Measurements from ENCODE around the gene PPP2R5E.

PPP2R5E gene

DNA sequence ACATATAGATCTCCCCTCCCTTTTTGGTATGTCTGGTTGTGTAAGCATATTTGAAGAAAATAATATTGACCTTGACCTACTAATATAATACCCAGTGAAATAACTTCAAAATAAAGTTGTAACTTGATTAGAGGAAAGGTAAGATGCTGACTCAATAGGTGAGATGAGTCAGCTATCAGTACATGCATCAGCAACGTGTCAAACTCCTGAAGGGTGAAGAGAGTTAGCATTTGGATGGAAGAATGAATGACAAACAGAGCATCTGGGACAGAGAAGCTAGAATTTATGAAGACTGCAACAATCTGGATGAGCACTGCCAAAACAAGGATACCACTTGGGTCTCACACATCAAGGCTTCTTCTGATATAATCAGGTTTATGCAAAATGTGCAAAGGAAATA lies 74.9 kb downstream of the PPP2R5E start:
- DNase-seq: no peak

GRCh38 chr14:63467440-63468072 lies 75.6 kb downstream of the PPP2R5E start:
- no peak for DNase-seq

- DNase-seq: no peak
These were observed 77.8 kb downstream of the PPP2R5E start for GRCh38 chr14:63465347-63465746.

- DNase-seq: no peak
These were observed 82.4 kb downstream of the PPP2R5E start for GRCh38 chr14:63460680-63461369.

GRCh38 chr14:63459738-63460137 lies 83.4 kb downstream of the PPP2R5E start:
- no peak for DNase-seq

GRCh38 chr14:63457498-63457897 lies 85.7 kb downstream of the PPP2R5E start:
- no peak for DNase-seq

DNA sequence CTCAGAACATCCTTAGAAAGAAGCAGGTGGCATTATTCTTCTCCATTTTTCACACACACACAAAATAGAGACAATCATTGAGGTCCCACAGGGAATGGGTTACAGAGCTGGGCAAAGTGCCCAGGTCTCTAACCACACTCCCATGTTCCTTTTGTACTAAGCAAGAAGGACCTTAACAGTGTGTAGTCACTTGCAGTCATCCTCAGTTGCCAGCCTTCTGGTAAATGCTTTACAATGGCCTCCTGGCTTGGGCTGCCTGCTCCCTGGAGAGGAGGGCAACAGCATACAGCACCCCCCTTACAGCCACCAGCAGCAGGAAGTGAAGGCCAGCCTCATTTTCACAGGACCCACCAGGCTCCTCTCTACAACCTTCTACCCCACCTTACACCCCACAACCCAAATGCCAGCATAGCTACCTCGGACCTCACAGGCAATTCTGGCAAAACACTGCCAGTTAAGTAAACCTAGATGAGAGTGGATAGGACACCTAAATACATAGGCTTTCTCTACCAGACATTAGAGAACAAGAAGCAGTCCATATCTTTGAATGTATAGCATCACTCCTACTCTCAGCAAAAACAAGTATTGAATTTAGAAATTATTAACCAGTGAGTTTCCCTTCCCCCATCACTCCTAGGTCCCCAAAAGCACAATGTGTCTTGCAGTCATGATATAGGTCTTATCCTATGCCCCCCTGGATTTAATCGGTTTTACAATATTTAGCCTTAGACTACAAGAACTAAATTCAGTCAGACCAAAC lies 88.1 kb downstream of the PPP2R5E start:
- DNase-seq: no peak

- DNase-seq: no peak
These were observed 88.7 kb downstream of the PPP2R5E start for GRCh38 chr14:63454436-63454835.

DNA sequence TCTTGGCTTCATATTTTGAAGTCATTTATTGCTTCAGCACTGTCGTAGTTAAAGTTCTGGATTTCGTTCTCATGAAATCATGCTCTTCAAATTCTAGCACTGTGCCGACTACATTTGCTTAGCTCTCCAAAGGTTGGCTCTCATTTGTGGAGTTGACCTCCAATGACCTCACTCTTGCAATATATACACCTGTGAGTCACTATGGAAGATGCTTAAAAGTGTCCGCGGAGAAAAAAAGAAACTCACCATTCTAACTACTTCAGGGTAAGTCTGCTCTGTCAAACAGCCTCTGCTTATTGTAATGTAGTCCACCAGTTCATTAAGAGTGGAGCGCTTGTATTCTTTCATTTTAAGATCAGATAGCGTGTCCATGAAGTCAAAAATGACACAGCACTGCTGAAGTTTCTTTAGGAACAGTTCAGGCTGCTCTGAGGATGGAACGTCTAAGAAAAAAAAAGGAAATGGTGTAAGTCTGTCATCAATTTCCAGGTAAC lies 89.7 kb downstream of the PPP2R5E start:
- DNase-seq: no peak

- no peak for DNase-seq
These were observed 90.4 kb downstream of the PPP2R5E start for GRCh38 chr14:63452796-63453195.

DNA sequence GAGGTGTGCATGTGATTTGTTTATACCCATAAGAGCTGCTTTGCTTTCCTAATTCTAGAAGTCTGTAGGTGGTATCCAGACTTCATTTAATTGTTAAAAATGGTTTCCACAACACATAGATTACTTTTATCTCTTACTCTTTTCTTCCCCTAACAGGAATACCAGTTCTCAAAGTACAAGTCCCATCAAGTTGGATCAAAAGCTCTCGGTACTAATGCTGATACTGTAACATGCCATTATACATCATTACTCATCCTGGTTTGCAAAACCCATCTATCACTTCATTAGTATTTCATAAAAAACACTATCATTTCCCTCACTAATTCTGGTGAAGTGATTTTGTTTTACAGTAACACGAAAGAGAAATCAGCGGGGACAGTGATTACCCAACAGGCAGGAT lies 94.3 kb downstream of the PPP2R5E start:
- no peak for DNase-seq

- DNase-seq: no peak
These were observed 98.6 kb downstream of the PPP2R5E start for GRCh38 chr14:63444588-63444987.

DNA sequence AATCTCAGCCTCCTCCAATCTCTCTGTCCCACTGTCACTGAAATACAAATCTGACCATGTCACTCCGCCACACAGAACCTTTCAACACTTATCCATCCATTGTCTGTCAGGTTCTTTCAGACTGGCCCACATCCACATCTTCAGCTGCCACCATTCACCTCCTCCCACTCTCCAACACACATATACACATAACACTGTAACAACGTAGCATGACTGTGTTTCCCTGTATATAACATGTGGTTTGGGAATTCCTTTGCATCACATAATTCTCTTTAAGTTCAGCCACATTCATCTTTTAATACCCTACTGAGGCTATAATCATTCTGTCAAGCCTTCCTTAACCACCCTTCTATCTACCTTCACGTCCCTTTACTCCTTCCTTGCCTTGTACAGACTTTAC lies 99.2 kb downstream of the PPP2R5E start:
- no peak for DNase-seq

DNA sequence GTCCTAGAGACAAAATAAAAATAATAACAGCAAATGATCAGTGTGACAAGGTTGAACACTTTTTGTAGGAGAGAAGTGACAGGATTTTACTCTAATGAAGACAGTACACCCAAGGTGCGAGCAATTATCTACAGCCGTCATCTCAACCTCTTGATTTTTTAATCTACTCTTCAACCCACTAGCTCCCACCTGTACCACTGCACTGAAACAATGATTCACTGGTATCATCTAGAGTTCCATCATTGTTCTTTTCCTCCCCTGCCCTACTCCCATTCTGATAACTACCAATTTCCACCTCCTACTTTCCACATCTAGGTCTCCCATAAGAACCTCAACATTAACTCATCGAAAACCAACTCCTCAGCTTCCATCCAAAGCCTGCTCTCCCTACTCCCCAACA lies 99.8 kb downstream of the PPP2R5E start:
- no peak for DNase-seq

DNA sequence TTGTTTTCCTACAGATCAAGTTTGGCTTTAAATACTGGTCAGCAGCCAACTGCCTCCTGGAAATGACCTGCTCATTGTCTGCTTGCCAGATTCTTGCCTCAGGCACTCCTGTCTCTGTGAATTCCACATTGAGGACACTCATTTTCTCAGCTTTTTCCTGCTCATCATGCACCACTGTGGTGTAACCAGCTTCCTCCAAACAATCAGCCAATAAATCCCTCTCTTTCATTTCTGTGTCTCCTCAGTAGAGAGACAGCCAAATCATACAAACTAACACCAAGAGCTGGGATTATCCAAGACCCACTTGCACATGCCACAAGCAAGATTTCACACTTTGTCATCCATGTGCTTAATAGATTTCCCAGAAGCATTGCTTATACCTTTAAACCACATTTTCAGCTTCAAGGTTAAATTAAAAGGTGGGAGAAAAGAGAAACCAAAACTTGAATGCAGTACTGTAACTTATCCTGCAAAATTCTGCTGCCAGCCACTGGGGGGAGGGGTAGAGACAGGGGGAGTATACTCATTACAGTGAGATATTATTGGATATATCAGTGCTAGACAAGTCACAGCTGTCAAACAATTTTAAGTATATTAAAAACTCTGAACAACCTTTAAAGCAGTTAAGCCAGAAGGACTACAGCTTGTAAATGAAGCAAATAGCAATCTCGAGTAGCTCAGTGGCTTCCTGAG lies 105.0 kb downstream of the PPP2R5E start:
- DNase-seq: peak; percentile 1

DNA sequence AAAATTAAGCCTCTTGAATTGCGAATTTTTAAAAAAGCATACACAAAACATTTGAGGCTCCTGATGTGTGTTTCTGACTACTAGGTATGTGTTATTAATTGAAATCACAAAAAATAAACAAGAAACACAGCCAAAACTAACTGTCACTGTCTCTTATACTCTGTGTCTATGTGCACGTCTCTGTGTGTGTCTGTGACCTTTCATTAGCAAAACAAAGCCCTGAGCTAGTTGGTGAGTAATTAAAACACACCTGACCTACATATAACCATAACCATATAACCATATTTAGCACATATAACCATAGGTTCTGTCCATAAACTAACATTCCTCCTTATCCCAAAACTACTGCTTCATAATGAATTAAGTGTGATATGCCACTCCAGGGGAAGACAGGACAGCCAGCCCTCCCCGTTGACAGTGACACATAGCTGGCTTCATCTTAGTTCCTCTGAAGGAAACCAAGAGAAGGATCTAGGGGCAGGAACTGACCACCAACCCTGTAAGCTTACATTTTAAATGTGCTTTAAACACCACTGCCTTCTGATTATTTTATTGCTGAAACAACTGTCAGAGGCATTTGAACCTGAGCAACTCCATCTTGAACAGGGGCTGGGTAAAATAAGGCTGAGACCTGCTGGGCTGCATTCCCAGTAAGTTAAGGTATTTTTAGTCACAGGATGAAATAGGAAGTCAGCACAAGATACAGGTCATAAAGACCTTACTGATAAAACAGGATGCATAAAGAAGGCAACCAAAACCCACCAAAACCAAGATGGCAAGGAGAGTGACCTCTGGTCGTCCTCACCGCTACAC lies 106.7 kb downstream of the PPP2R5E start:
- no peak for DNase-seq

GRCh38 chr14:63435838-63436237 lies 107.3 kb downstream of the PPP2R5E start:
- no peak for DNase-seq

GRCh38 chr14:63435204-63435603 lies 108.0 kb downstream of the PPP2R5E start:
- no peak for DNase-seq

DNA sequence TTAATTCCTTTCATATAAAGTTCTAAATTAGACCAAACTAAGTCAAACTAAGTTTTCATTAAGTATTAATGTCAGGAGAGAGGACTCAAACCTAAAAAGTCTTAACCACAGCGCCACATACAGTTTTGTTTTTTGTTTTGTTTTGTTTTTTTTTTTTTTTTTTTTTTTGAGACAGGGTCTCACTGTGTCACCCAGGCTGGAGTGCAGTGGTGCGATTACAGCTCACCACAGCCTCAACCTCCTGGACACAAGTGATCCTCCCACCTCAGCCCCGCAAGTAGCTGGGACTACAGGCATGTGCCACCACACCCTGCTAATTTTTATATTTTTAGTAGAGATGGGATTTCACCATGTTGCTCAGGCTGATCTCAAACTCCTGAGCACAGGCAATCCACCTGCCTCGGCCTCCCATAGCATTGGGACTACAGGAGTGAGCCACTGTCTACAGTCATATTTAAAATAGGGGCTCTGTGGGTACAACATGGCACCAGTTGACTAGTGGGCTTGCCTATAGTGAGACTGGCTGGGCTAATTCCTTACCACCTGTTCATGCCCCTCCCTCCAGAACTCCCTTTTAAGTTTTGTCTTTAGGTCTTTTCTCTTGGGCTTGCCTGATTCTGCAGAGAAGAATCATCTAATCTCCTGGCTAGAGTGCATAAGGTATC lies 110.2 kb downstream of the PPP2R5E start:
- no peak for DNase-seq

- no peak for DNase-seq
These were observed 110.9 kb downstream of the PPP2R5E start for GRCh38 chr14:63432228-63432627.

DNA sequence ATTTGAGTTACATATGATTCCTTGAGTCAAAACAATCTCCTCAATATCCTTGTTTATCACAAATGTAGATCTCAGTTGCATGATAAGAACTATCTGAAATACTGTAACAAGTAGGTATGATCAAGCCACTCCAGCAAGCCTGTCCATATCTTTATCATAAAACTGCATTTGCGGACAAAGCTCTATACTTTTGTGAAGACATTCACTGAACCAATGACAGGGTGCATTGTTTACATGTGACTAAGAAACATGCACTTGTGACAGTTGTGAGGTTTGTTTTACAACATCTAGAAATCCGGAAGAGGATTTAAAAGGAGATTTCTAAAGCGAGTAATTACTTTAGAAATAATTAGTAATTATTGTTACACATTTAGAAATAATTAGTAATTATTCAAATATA lies 111.7 kb downstream of the PPP2R5E start:
- no peak for DNase-seq

GRCh38 chr14:63428486-63428885 lies 114.7 kb downstream of the PPP2R5E start:
- DNase-seq: no peak

Measured in stimulated activated CD4-positive, alpha-beta T cell treated with anti-CD3 and anti-CD28 coated beads, Interleukin-1b, Interleukin-23, amount 100 ng/mL, for 48 hours (primary cell).